Fibroblast of peridontal ligament (primary cell): Measurements from ENCODE around the gene PREX1.

Source experiments
- DNase-seq: peaks from one replicate; pipeline ENCODE4 v3.0.0-alpha.2; 2010; ENCODE audit errors: extremely low read depth

The PREX1 gene

DNA sequence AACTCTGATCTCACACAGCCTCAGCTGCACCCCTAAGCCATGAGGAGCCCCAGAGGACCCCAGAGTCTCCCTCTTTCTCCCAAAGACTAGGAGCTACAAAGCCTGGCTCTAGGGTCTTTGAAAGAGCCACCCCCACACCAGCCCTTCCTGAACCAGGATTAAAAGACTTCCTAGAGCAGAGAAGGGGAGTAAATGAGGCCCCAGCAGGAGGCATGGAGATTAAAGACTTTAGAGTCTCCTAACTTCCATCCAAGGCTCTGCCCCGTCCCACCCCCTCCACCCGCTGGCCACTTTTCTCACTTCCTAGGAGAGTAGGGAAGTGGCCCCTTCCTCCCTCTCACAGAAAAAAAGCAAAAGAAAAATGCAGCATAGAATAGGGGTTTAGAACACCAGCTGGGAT, 1.7 kb downstream of the PREX1 start:
- DNase-seq, result no peak

DNA sequence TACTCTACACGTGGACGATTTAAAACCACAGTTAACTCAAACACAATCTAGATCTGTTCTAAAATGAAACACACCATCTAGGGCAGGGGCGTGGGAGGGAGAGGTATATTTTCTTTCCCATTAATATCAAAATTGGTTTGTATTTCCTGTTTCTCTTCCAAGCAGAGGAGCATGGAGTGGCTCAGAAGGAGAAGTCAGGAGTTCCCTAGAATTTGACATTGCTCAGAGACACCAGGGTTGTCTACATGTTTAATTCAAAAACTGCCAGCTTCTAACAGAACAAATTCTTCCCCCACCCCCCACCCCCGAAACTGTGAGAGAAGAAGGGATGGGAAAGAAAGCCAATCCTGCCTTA, 2.3 kb downstream of the PREX1 start:
- no peak for DNase-seq

DNA sequence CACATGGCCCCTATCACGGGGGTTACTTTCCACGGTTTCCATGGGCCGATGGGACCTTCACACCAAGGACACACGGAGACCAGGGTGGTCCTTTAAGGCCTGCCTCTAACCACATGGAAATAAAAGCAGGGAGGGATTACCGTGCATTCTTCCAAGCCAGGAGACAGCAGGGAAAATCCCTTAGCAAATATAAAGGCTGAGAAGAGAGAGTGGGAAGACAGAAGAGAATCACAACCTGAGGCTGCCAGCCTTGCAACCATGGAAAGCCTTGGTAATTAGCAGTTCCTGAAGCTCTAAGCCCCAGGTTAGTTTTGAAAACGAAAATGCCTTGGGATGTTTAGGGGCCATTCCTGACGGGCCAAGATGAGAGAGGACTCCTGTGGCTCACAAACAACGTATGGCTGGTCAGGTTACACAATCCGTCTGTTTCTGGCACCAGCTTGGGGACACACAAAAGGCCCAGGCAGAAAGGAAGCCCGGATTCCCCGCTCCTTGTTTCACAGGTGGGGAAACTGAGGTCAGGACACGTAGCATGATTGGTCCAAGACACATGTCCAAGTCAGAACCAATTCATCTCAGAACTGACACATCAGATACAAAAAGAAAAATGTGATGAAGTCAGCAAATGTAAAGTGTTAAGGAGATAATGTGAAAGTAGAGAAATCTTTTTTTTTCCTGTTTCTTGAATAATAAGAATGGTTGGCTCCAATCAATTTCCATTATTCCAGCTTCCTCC, 2.8 kb downstream of the PREX1 start:
- DNase-seq, result no peak

DNA sequence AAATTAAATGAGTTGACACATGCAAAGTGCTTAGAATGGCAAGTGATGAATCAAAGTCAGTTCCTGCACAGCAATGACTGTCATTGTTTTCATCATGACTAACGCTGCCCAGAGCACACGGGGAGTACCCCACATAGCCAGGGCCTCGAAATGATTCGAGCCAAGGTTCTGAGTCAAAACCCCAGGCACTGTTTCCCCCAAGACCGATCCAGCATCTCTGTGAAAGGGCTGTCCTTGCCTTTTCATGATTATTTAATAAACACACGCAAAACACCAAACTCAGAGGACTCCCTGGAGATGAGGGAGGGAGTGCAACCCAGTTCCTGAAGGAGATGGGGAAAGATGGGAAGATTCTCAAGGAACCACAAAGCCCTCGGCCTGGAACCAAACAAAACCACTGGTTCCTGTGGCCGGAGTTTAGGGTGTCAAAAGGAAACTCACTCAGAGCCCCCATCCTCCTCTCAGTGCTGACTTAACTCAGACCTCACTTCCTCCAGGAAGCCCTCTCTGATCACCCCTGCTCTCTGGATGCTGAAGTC, 3.8 kb downstream of the PREX1 start:
- peak; percentile 94 for DNase-seq

DNA sequence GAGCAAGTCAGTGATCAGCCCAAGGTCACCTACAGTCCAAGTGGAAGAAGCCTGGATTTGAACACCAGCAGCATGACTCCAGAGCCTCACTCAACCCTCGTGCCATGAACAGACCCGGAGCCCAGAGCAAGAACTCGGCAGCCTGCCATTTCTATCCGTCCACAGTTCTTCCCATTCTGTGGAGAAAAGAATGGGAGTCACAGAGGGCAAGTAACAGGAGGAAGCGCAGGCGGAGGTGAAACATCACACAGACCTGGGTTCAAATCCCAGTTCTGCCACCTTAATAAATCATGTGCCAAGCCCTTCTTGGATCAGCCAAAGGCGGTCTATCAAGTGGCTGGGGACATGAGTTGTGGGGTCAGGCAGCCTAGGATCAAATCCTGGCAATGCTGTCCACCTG, 4.3 kb downstream of the PREX1 start:
- DNase-seq, result no peak

DNA sequence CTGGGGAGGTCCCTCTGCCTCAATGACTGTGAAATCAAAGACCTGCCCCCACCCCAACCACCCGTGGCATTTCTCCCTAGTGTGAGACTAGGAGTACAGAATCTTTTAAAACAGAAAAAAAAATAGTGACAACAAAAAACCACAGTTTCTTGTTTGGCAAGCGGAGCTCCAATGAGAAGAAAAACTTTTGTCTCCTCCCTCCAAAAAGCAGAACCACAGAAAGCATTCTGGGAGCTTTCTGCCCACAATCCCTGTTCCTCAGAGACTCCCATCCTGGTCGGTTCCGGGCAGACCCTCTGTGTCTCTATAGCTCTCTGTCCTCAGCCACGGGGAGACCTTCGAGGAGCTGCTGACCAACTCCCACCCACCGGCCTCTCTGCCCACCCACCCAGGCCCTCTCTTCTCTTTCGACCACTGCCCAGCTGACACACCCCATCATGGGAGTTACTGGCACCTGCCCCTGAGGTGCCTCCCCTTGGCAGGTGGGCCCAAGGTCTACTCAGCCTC, 4.9 kb downstream of the PREX1 start:
- no peak for DNase-seq

DNA sequence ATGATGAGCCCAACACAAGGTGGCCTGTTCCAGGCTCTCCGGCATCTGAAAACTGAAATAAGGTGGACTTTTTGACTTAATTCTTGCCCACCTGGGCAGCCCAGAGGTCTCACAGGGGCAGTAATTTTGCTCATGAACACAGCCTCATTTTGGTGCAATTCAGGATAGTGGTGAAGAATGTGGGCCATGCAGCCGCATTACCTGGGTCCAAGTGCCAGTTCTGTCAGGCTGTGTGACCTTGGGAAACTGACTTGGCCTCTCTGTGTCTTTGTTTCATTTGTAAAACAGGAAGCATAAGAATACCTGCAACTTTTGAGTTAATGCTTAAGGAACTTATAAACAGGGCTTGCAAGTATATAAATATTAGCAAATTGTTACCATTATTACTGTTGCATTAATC, 5.6 kb downstream of the PREX1 start:
- DNase-seq, result no peak

DNA sequence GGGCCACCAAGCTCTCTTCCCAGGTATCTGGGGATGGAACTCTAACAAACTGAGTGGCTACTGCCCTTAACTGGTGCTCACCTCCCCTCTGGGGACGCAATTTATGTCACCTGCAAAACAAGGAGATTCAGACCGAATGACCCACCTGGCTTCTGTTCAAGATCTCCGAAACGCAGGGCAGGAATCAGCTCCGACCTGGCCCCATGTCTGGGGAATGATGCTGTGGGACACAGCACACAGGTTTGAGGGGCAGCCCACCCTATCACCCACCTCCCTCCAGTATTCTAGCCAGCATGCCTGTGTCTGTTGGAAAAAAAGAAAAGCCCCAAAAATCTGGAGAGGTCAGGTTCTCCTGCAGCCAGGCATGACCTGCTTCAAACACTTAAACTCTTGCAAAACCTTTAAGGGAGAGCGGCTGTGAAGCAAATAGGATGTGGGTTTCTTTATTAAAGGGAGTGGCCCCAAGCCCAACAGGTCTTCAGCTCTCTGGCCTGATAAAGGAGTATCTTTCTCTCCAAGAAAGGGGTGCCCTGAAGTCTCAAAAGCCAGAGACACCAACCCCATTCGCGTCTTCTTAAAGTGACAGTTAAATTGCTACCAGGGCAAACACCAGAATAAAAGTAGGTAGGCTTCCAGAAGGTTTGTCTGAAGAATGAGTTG, 6.4 kb downstream of the PREX1 start:
- DNase-seq, result no peak

DNA sequence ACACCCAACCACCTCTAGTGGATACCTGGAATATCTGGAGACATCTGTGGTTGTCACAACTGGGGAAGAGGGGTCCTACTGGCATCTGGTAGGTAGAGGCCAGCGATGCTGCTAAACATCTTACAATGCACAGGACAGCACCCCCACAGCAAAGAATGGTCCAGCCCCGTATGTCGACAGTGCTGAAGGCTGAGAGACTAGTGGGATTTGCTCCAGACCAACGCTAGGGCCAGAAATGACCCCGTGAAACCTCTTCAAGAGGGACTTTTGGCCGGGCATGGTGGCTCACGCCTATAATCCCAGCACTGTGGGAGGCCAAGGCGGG, 7.2 kb downstream of the PREX1 start:
- DNase-seq, result no peak

DNA sequence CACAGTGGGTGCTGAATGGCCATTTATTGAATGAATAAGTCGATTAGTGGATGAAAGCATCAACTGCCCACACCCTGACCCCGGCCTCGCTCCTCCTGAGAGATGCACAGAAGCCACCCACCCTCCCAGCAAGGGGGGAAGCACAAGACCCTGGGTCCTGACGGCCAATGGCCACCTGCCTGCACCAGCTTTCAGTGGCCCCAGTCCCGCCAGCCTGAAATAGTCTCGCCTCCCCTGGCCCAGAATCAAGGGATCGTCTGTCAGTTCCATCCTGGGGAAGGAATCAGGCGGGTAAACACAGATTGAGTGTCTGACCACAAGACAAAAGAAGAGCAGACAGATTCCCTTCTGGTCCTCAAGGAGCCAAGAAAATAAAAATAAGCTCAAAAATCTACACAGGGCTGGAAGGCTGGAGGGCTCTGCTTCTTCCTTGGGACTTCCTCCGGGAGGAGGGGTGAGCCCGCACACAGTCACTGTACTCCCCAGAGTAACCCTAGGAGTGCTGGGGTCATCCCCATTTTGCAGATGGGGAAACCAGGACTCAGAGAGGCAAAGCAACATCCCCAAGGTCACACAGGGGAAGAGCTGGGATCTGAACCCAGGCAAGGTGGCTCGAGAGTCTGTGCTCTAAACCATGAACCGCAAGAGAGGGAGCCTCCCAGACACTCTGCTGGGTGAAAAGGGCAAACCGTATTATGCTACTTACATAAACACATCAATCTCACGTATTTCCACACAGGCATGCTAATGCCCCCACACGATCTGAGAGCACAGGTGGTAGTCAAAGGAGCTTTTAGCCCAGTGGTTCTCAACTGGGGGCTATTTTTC, 7.8 kb downstream of the PREX1 start:
- DNase-seq, result no peak

DNA sequence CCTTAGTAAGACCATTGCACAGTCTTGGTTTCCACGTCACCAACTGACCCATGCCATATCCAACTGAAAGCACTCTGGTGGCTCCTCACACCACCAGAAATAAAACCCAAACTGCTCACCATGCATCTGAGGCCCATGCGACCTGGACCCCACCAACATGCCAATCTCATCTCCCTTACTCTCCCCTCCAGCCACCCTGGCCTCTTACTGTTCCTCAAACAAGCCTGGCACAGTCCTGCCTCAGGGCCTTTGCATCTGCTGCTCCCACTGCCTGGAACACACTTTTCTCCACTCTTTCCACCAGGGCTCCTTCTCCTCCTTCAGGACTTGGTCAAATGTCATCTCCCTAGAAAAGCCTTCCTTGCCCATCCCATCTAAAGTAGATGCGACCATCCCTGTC, 8.7 kb downstream of the PREX1 start:
- no peak for DNase-seq

DNA sequence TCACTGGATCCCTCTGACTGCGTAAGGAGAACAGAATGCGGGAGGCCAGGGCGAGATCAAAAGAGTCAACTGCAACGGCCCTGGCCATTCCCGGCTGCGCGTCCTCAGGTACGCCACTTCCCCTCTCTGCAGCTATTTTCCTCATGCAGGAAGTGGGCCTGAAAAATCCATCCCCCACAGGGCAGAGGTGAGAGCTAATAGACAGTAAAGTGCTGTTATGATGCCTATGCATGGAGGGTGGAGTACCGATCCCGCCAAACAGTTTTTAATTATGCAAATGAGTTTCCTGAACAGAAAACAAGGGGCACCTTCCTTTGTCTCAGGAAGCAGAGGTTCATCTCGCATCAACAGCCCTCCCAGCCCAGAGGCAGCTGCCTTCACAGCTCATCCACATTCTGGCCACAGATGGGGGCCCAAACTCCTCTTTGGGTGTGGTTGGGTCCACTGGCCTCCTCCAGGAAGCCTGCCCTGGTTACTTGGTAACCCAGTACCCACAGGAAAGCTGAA, 9.3 kb downstream of the PREX1 start:
- DNase-seq, result no peak

DNA sequence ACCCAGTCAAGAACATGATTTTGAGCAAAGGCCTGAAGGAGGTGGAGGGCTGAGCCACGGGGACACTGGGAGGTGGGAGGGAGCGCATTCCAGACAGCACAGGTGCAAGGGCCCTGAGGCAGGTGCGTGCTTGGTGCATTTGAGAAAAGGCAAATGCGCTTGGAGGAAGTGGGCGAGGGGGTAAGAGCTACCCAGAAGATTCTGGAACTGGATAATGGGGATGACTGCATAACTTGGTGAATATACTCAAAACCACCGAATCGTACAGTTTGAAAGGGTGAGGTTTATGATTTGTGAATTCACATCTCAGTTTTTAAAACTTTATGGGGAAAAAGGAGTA, 9.8 kb downstream of the PREX1 start:
- no peak for DNase-seq

DNA sequence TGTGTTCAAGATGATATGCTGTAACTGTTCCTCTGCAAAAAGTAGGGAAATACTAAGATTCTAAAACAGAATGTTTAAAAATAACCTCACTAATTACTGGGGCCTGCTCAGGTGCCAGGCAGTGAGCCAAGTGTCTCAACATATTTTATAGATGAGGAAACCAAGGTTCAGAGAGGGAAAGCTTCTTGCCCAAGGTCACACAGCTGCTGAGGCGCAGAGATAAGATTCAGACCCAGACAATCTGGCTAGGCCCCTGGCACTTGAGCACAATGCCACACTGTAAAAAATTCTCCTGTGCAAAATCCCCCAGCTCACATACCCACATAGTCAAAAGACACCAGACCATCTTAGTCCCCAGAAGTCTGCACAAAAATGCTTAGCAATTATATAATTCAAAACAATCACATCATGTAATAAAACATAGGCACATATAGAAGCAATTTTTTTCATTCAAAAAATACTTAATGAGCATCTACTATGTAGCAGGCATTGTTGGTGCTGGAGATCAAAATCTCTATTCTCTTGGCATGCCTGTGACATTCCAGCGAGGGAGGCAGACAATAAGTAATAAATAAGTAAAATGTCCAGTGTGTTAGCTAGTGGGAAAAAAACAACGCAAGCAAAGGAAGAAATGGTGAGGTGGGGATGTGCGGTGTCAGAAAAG, 10.3 kb downstream of the PREX1 start:
- DNase-seq, result no peak

DNA sequence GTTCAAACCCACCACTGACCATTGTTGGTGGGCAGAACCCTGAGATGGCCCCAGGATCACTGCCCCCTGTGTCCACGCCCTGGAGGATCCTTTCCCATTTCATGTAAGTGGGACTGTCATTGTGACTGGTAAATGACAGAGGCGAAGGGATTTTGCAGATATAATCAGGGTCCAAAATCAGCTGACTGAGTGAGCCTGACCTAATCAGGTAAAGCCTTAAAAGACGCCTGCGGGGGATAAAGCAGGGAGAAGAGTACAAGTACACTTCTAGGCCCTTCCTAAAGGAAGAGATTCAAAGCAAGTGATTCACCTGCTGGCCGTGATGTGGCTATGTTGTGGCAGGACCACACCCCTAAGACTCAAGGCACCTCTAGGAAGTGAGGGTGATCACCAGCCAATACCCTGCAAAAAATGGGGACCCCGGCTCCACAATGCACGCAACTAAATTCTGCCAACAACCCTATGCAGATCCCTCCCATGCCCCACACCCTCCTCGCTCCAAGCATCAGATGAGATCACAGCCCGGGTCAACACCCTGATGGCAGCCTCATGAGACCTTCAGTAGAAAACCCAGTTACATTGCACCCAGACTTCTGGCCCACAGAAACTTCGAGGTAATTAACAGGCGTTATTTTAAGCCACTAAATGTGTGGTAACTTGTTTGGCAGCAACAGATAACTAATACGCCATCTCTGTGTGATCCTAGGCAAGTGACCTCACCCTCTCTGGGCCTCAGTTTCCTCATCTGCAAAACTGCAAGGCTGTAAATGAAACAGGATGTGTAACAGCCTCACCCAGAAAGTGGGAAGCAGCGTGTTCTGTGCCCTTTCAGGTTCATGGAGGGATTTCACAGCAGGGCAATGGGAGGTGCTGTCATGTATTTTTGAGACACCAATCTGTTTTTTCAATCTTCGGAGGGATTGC, 11.3 kb downstream of the PREX1 start:
- no peak for DNase-seq

DNA sequence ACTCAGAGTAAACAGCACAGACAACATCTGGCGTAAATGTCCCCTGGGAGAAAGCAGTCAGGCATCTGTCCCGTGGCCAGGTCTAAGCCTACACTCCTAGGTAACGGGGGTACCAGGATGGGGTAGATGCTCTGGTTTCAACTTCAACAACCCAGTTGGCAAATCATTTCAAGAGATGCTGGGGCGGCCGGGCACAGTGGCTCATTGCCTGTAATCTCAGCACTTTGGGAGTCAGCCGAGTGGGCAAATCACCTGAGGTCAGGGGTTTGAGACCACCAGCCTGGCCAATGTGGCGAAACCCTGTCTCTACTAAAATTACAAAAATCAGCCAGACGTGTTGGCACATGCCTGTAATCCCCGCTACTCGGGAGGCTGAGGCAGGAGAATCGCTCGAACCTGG, 12.3 kb downstream of the PREX1 start:
- no peak for DNase-seq

DNA sequence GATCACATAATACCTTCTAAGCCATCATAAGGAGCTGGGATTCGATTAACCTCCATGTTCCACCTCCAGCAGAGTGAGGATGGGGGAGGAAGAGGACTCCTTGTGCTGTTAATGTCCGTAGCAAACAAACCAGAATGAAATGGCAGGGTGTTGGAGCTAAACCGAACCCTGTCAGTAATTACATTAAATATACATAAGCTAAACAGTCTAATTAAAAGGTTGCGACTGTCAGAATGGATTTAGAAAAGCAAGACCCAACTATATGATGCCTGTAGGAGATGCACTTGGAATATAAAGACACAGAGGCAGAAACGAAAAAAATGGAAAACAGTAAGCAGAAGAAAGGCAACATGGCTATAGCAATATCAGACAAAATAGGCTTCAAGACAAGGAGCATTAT, 13.2 kb downstream of the PREX1 start:
- DNase-seq, result no peak

DNA sequence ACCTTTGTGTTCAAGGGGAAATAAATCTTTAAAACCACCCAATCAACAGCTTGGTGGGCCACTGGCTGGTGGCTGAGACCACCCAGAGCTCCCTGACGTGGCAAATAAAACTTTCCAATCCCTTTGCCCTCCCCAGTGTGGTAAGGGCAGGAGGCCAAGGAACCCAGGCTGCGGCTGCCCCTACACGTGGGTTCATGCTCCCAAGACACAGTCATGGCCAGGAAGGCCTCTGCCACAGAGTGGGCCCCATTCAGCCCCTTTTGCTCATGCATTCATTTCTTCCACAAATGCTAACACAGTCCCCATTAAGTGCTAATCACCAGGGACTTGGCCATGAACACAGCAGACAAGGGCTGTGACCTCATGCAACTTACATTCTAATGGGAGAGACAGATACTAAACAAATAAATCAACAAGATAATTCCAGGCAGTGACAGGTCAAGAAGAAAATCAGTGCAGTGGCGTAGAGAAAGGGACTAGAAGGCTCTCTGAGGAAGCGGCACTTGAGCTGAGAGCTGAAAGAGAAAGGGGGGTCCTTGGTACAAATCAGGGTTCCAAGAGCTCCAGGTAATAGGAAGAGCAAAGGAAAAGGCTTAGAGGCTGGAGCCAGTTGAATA, 13.8 kb downstream of the PREX1 start:
- DNase-seq, result no peak

DNA sequence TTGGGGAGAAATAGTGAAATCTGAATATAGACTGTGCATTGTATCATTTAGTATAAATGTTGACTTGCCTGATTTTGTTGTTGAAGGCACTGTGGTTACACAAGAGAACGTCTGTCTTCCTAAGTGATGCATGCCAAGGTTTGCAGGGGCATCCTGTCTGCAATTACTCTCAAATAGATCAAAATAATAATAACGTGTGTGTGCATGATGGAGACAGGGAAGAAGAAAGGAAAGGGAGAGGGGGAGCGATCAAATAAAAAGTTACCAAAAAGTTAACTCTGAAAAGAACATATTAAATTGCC, 14.4 kb downstream of the PREX1 start:
- no peak for DNase-seq

DNA sequence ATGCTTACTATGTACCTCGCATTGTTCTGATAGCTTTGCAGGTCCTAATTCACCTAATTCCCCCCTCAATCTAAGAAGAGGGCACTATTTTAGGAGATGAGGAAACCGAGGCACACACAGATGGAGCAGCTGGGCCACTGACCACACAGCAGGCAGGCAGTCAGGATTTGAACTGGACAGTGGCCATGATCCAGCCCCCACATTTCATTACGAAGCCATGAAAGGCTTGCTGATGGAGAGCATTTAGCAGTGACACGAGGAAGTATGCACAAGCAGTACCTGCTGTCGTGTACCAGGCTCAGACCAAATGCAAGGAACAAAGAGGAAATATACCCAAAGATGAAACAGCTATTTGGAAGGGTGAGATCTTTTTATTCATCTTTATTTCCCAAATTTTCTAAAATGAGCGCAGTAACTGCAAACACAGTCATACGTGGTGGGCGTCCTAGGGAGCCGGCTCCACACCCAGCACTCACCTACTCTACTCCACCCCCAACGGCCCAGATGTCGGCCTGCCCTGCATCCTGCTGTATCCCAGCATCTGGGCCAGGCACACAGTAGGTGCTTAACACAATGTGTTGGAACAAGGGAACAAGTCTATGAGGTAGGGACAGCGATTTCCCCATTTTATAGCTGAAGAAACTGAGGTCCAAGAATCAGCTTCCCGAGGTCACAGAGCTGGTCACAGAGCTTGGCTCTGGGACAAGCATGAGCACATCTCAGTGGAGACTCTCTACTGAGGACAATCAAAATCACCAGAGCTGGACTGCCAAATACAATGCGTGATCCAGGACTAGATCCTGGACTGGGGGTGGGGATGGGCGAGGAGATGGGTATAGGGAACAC, 15.0 kb downstream of the PREX1 start:
- no peak for DNase-seq
